BLaER1 treated with 17β-estradiol and CSF1 and Interleukin-3, amounts not matched to agents 10 nM and 100 nM (cell line): ENCODE data around the gene DUSP22.

ENCODE experiments used
- H3K27ac ChIP-seq, 11 experiments: shearing (Covaris generic); formaldehyde crosslinking; 2 replicates each; pipeline ENCODE4 v1.8.1; 2022
- H3K27me3 ChIP-seq, 11 experiments: shearing (Covaris generic); formaldehyde crosslinking; 2 replicates each; pipeline ENCODE4 v1.8.1; 2022
- H3K36me3 ChIP-seq, 11 experiments: shearing (Covaris generic); formaldehyde crosslinking; 2 replicates each; pipeline ENCODE4 v1.8.1; 2022
- H3K4me1 ChIP-seq, 10 experiments: shearing (Covaris generic); formaldehyde crosslinking; 2 replicates each; pipeline ENCODE4 v1.8.1; 2022
- H3K4me2 ChIP-seq, 11 experiments: shearing (Covaris generic); formaldehyde crosslinking; 2 replicates each; pipeline ENCODE4 v1.8.1; 2022
- H3K4me3 ChIP-seq, 10 experiments: shearing (Covaris generic); formaldehyde crosslinking; 2 replicates each; pipeline ENCODE4 v1.8.1; 2022
- H3K9ac ChIP-seq, 11 experiments: shearing (Covaris generic); formaldehyde crosslinking; 2 replicates each; pipeline ENCODE4 v1.8.1; 2022
- H3K9me3 ChIP-seq, 11 experiments: shearing (Covaris generic); formaldehyde crosslinking; replicated peaks in 1 of 11; 2 replicates each; pipeline ENCODE4 v1.8.1; 2022
- H4K20me1 ChIP-seq, 11 experiments: shearing (Covaris generic); formaldehyde crosslinking; 2 replicates each; pipeline ENCODE4 v1.8.1; 2022
- Cebpa-rat ChIP-seq, 11 experiments: shearing (Covaris generic); IDR thresholded peaks; 2 replicates each; pipeline ENCODE4 v1.8.1; 2022

DUSP22 gene

GRCh38 chr6:320351-321157, 28.3 kb downstream of the DUSP22 start:
- peak overlapping the region in 2 of 11 experiments; percentile 45 to 56; a peak in 4 of 22 replicates for H3K4me2 ChIP-seq
- TF ChIP-seq Cebpa-rat (IDR thresholded peaks at IDR 0.05) = no peak
- H4K20me1 ChIP-seq = peaks cover 0 to 59% (median 23%) of the 10 kb centered on the region in 11 experiments; a peak in 13 of 22 replicates
- H3K4me3 ChIP-seq = no peak overlapping the region
- no peaks in the 10 kb centered on the region for H3K27me3 ChIP-seq
- H3K36me3 ChIP-seq = peaks cover 0 to 22% (median 8%) of the 10 kb centered on the region in 11 experiments; a peak in 9 of 22 replicates
- peaks cover 59 to 71% (median 61%) of the 10 kb centered on the region in 10 experiments for H3K4me1 ChIP-seq
- H3K9ac ChIP-seq = no peak overlapping the region
- 0 out of 22 replicates have a peak, but pooled peaks cover 0 to 5% (median 0%) of the 10 kb centered on the region in 11 experiments for H3K9me3 ChIP-seq
- no peak overlapping the region for H3K27ac ChIP-seq

- H3K4me2 ChIP-seq = peak overlapping the region in 3 of 11 experiments; percentile 19 to 56 (median 45); a peak in 5 of 22 replicates
- 0 out of 22 replicates have a peak, but pooled peaks cover 0 to 5% (median 0%) of the 10 kb centered on the region in 11 experiments for H3K9me3 ChIP-seq
- no peak overlapping the region for H3K27ac ChIP-seq
- no peak overlapping the region for H3K4me3 ChIP-seq
- H3K4me1 ChIP-seq = peaks cover 53 to 68% (median 55%) of the 10 kb centered on the region in 10 experiments
- no peaks in the 10 kb centered on the region for H3K27me3 ChIP-seq
- H3K9ac ChIP-seq = no peak overlapping the region
- no peak for TF ChIP-seq Cebpa-rat (IDR thresholded peaks at IDR 0.05)
- H4K20me1 ChIP-seq = peaks cover 0 to 62% (median 25%) of the 10 kb centered on the region in 11 experiments; a peak in 14 of 22 replicates
- peaks cover 0 to 21% (median 7%) of the 10 kb centered on the region in 11 experiments; a peak in 8 of 22 replicates for H3K36me3 ChIP-seq
Observed at GRCh38 chr6:321158-321438, 28.8 kb downstream of the DUSP22 start.

- Histone ChIP-seq H3K27me3 (no peaks in the 10 kb centered on the region), H3K27ac (no peak overlapping the region), H3K9ac (no peak overlapping the region), H3K36me3 (peaks cover 0 to 27% (median 8%) of the 10 kb centered on the region in 11 experiments; a peak in 7 of 22 replicates), H3K4me1 (peaks cover 47 to 62% (median 50%) of the 10 kb centered on the region in 10 experiments), H3K4me3 (no peak overlapping the region), H3K4me2 (peak overlapping the region in 5 of 11 experiments; percentile 45 to 61 (median 56); a peak in 9 of 22 replicates), H3K9me3 (0 out of 22 replicates have a peak, but pooled peaks cover 0 to 5% (median 0%) of the 10 kb centered on the region in 11 experiments), H4K20me1 (peaks cover 0 to 68% (median 28%) of the 10 kb centered on the region in 11 experiments; a peak in 15 of 22 replicates)
- no peak for TF ChIP-seq Cebpa-rat (IDR thresholded peaks at IDR 0.05)
Observed at GRCh38 chr6:321536-322258, 29.4 kb downstream of the DUSP22 start.

- Histone ChIP-seq H3K9ac (no peak overlapping the region), H3K27me3 (no peaks in the 10 kb centered on the region), H3K4me2 (peak overlapping the region; percentile 45 to 66 (median 53); a peak in 21 of 22 replicates), H4K20me1 (peaks cover 0 to 75% (median 34%) of the 10 kb centered on the region in 11 experiments; a peak in 17 of 22 replicates), H3K4me1 (peaks cover 47 to 62% (median 50%) of the 10 kb centered on the region in 10 experiments), H3K27ac (no peak overlapping the region), H3K36me3 (peaks cover 0 to 34% (median 13%) of the 10 kb centered on the region in 11 experiments; a peak in 7 of 22 replicates), H3K4me3 (no peak overlapping the region), H3K9me3 (0 out of 22 replicates have a peak, but pooled peaks cover 0 to 5% (median 0%) of the 10 kb centered on the region in 11 experiments)
- no peak for TF ChIP-seq Cebpa-rat (IDR thresholded peaks at IDR 0.05)
Observed at GRCh38 chr6:322259-322930, 30.1 kb downstream of the DUSP22 start.

GRCh38 chr6:322940-323729, 30.8 kb downstream of the DUSP22 start:
- peaks cover 0 to 33% (median 13%) of the 10 kb centered on the region in 11 experiments; a peak in 7 of 22 replicates for H3K36me3 ChIP-seq
- 0 out of 22 replicates have a peak, but pooled peaks cover 0 to 5% (median 0%) of the 10 kb centered on the region in 11 experiments for H3K9me3 ChIP-seq
- H3K9ac ChIP-seq = peak overlapping the region in 2 of 11 experiments; percentile 1 to 10; a peak in 3 of 22 replicates

GRCh38 chr6:323730-324088, 31.4 kb downstream of the DUSP22 start:
- H4K20me1 ChIP-seq = peaks cover 0 to 81% (median 37%) of the 10 kb centered on the region in 11 experiments; a peak in 17 of 22 replicates
- H3K27me3 ChIP-seq = no peaks in the 10 kb centered on the region
- H3K36me3 ChIP-seq = peaks cover 0 to 28% (median 13%) of the 10 kb centered on the region in 11 experiments; a peak in 7 of 22 replicates
- no peak overlapping the region for H3K4me3 ChIP-seq
- TF ChIP-seq Cebpa-rat (IDR thresholded peaks at IDR 0.05) = no peak
- peak overlapping the region in 3 of 11 experiments; percentile 4 to 11 (median 6); a peak in 3 of 22 replicates for H3K27ac ChIP-seq
- peak overlapping the region in 3 of 11 experiments; percentile 1 to 10 (median 2); a peak in 2 of 22 replicates for H3K9ac ChIP-seq
- peak overlapping the region; percentile 8 to 66 (median 50); a peak in 21 of 22 replicates for H3K4me2 ChIP-seq
- H3K4me1 ChIP-seq = peaks cover 48 to 62% (median 50%) of the 10 kb centered on the region in 10 experiments
- 0 out of 22 replicates have a peak, but pooled peaks cover 0 to 5% (median 0%) of the 10 kb centered on the region in 11 experiments for H3K9me3 ChIP-seq

More at GRCh38 chr6:322940-323729, 30.8 kb downstream of the DUSP22 start:
- H3K27ac ChIP-seq = peak overlapping the region in 3 of 11 experiments; percentile 4 to 11 (median 6); a peak in 2 of 22 replicates
- no peak overlapping the region for H3K4me3 ChIP-seq
- peak overlapping the region; percentile 6 to 66 (median 50) for H3K4me2 ChIP-seq
- no peaks in the 10 kb centered on the region for H3K27me3 ChIP-seq
- peaks cover 47 to 62% (median 50%) of the 10 kb centered on the region in 10 experiments for H3K4me1 ChIP-seq
- TF ChIP-seq Cebpa-rat (IDR thresholded peaks at IDR 0.05) = peak in 2 of 11 experiments; percentile 25 to 71; a peak in 2 of 22 replicates
- peaks cover 0 to 79% (median 37%) of the 10 kb centered on the region in 11 experiments; a peak in 17 of 22 replicates for H4K20me1 ChIP-seq

- no peak overlapping the region for H3K4me3 ChIP-seq
- peaks cover 0 to 87% (median 39%) of the 10 kb centered on the region in 11 experiments; a peak in 17 of 22 replicates for H4K20me1 ChIP-seq
- peak overlapping the region in 1 of 11 experiments; percentile 4; a peak in 1 of 22 replicates for H3K27ac ChIP-seq
- peaks cover 53 to 65% (median 55%) of the 10 kb centered on the region in 10 experiments for H3K4me1 ChIP-seq
- H3K36me3 ChIP-seq = peaks cover 0 to 27% (median 13%) of the 10 kb centered on the region in 11 experiments; a peak in 6 of 22 replicates
- H3K9ac ChIP-seq = peak overlapping the region in 3 of 11 experiments; percentile 1 to 25 (median 2); a peak in 2 of 22 replicates
- 0 out of 22 replicates have a peak, but pooled peaks cover 0 to 5% (median 0%) of the 10 kb centered on the region in 11 experiments for H3K9me3 ChIP-seq
- no peaks in the 10 kb centered on the region for H3K27me3 ChIP-seq
- TF ChIP-seq Cebpa-rat (IDR thresholded peaks at IDR 0.05) = no peak
- H3K4me2 ChIP-seq = peak overlapping the region; percentile 8 to 66 (median 50); a peak in 21 of 22 replicates
Observed at GRCh38 chr6:324116-324728, 31.9 kb downstream of the DUSP22 start.
